Suprapubic skin (tissue), 4 donors: Measurements from ENCODE around the gene RAB1A.

Experiments
- CTCF ChIP-seq, 2 donors: fragments of 200-600 bp in 1 of 2; fragments of 450-650 bp in 1 of 2; sonication (generic) in 1 of 2; IDR thresholded peaks; one replicate each; pipeline ENCODE4 v1.5.1; 2016 to 2019; ENCODE audit warnings: antibody characterized with exemption in 2 of 2, mild to moderate bottlenecking in 1 of 2, moderate library complexity in 1 of 2
- POLR2A ChIP-seq, 2 donors: fragments of 450-650 bp; IDR thresholded peaks; one replicate each; pipeline ENCODE4 v1.6.1; 2017; ENCODE audit warnings: antibody characterized with exemption in 2 of 2, mild to moderate bottlenecking in 2 of 2, moderate library complexity in 2 of 2
- POLR2AphosphoS5 ChIP-seq, 3 donors: sonication (generic); formaldehyde crosslinking; IDR thresholded peaks; one replicate each; pipeline ENCODE4 v1.6.1; 2017; ENCODE audit warnings: antibody characterized with exemption in 3 of 3

GRCh38 chr2:65159906-65160305 is 30.0 kb upstream of the RAB1A start:
- TF ChIP-seq CTCF (IDR thresholded peaks at IDR 0.05) (no peak), POLR2A (IDR thresholded peaks at IDR 0.05) (no peak), POLR2AphosphoS5 (IDR thresholded peaks at IDR 0.05) (no peak)
